ENCODE data around the gene PHF1. TPM values are rescaled to one million over a fixed set of nuclear protein-coding genes. Genes with fewer than 3 reads are reported as not detected.

PHF1 gene
- total and polyA plus RNA-seq, 2 of the 13 experiments (the other 11 are each of a cell fraction or from before 2014, with no cell fraction given), result 25.4 to 61.9 TPM

GRCh38 chr6:33454009-33454946 lies 43.5 kb downstream of the PHF1 start, which contains the start of gene ZBTB9 (continued):
- no peak; the same call in 1 of the 2 replicates for TF ChIP-seq ZNF766 (CRISPR knock-in tag; IDR thresholded peaks at IDR 0.05; ENCODE audit: borderline replicate concordance)
- TF ChIP-seq PAWR (CRISPR knock-in tag; IDR thresholded peaks at IDR 0.05; ENCODE audit: borderline replicate concordance), result peak; percentile 75; the same call in 1 of the 2 replicates
- TF ChIP-seq MED1 (CRISPR knock-in tag; IDR thresholded peaks at IDR 0.05), result peak; percentile 31; the same call in 1 of the 2 replicates
- TF ChIP-seq ZNF10 (CRISPR knock-in tag; IDR thresholded peaks at IDR 0.05; ENCODE audit: borderline replicate concordance, low read depth), result no peak
- no peak for TF ChIP-seq NFE2 (CRISPR knock-in tag; IDR thresholded peaks at IDR 0.05)
- TF ChIP-seq BATF2 (CRISPR knock-in tag; IDR thresholded peaks at IDR 0.05), result peak; percentile 85
- TF ChIP-seq KDM1A (CRISPR knock-in tag; IDR thresholded peaks at IDR 0.05), result 0 out of 2 replicates have a peak, but pooled peaks have one; percentile 25
- peak; percentile 12; the same call in 1 of the 2 replicates for TF ChIP-seq CEBPG (CRISPR knock-in tag; IDR thresholded peaks at IDR 0.05)
- peak; percentile 73 for TF ChIP-seq YY1 (IDR thresholded peaks at IDR 0.05; ENCODE audit: insufficient read depth, insufficient replicate concordance, low read depth, low read length)
- TF ChIP-seq ZNF784 (CRISPR knock-in tag; IDR thresholded peaks at IDR 0.05; ENCODE audit: borderline replicate concordance), result peak; percentile 57; the same call in 1 of the 2 replicates
- TF ChIP-seq SP140L (CRISPR knock-in tag; IDR thresholded peaks at IDR 0.05; ENCODE audit: borderline replicate concordance), result 0 out of 2 replicates have a peak, but pooled peaks have one; percentile 44
- TF ChIP-seq TCF7L2 (IDR thresholded peaks at IDR 0.05; ENCODE audit: low read depth, low read length), result no peak
- no peak for TF ChIP-seq NCOA1 (CRISPR knock-in tag; IDR thresholded peaks at IDR 0.05)
- peak; percentile 66; the same call in 1 of the 2 replicates for TF ChIP-seq RELA (CRISPR knock-in tag; IDR thresholded peaks at IDR 0.05)
- TF ChIP-seq, protein P1, sequence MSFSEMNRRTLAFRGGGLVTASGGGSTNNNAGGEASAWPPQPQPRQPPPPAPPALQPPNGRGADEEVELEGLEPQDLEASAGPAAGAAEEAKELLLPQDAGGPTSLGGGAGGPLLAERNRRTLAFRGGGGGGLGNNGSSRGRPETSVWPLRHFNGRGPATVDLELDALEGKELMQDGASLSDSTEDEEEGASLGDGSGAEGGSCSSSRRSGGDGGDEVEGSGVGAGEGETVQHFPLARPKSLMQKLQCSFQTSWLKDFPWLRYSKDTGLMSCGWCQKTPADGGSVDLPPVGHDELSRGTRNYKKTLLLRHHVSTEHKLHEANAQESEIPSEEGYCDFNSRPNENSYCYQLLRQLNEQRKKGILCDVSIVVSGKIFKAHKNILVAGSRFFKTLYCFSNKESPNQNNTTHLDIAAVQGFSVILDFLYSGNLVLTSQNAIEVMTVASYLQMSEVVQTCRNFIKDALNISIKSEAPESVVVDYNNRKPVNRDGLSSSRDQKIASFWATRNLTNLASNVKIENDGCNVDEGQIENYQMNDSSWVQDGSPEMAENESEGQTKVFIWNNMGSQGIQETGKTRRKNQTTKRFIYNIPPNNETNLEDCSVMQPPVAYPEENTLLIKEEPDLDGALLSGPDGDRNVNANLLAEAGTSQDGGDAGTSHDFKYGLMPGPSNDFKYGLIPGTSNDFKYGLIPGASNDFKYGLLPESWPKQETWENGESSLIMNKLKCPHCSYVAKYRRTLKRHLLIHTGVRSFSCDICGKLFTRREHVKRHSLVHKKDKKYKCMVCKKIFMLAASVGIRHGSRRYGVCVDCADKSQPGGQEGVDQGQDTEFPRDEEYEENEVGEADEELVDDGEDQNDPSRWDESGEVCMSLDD (CRISPR knock-in tag; IDR thresholded peaks at IDR 0.05; ENCODE audit: borderline replicate concordance), result 0 out of 2 replicates have a peak, but pooled peaks have one; percentile 38
- TF ChIP-seq ZNF33A (CRISPR knock-in tag; IDR thresholded peaks at IDR 0.05; ENCODE audit: borderline replicate concordance), result no peak
- no peak for TF ChIP-seq ATM (IDR thresholded peaks at IDR 0.05; ENCODE audit: borderline replicate concordance)
- peak; percentile 90 for TF ChIP-seq ZNF205 (CRISPR knock-in tag; IDR thresholded peaks at IDR 0.05)
- no peak for TF ChIP-seq ZFP62 (CRISPR knock-in tag; IDR thresholded peaks at IDR 0.05)
- no peak; the same call in 1 of the 2 replicates for TF ChIP-seq ZNF75D (CRISPR knock-in tag; IDR thresholded peaks at IDR 0.05; ENCODE audit: borderline replicate concordance)
- TF ChIP-seq KLF9 (CRISPR knock-in tag; IDR thresholded peaks at IDR 0.05; ENCODE audit: low read depth), result peak; percentile 98
- peak; percentile 88 to 97; a peak in 1 of 4 replicates for TF ChIP-seq KLF16 (CRISPR knock-in tag; IDR thresholded peaks at IDR 0.05)
- TF ChIP-seq, protein P2, sequence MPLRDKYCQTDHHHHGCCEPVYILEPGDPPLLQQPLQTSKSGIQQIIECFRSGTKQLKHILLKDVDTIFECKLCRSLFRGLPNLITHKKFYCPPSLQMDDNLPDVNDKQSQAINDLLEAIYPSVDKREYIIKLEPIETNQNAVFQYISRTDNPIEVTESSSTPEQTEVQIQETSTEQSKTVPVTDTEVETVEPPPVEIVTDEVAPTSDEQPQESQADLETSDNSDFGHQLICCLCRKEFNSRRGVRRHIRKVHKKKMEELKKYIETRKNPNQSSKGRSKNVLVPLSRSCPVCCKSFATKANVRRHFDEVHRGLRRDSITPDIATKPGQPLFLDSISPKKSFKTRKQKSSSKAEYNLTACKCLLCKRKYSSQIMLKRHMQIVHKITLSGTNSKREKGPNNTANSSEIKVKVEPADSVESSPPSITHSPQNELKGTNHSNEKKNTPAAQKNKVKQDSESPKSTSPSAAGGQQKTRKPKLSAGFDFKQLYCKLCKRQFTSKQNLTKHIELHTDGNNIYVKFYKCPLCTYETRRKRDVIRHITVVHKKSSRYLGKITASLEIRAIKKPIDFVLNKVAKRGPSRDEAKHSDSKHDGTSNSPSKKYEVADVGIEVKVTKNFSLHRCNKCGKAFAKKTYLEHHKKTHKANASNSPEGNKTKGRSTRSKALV (CRISPR knock-in tag; IDR thresholded peaks at IDR 0.05), result no peak
